ENCODE data around the gene PCDHA4.
A peak's percentile ranks its signal among the peaks of the same experiment; 100 is the strongest.
"Not testable (repeated sequence)": the region's sequence is repeated elsewhere in the genome, so short reads cannot be mapped to it uniquely, and the experiment has no call there.

The PCDHA4 gene

GRCh38 chr5:140806834-140807775 is at the start of gene PCDHA4:
TSS of gene PCDHA4 (plus strand) at chr5:140807068.
- TF ChIP-seq CTCF (IDR thresholded peaks at IDR 0.05; ENCODE audit: control insufficient read depth, insufficient read depth, low read depth, low read length, missing control alignments): peak; percentile 69
- DNase-seq (ENCODE audit: low read depth): no peak
- peak within 1 kb of the TSS; percentile 46 for H3K4me3 ChIP-seq (ENCODE audit: control insufficient read depth, low read depth, low read length)

GRCh38 chr5:140764177-140764973 is 42.5 kb upstream of the PCDHA4 start:
- TF ChIP-seq CTCF (IDR thresholded peaks at IDR 0.05; ENCODE audit: control insufficient read depth, insufficient read depth, low read depth, low read length, missing control alignments): no peak
- H3K4me3 ChIP-seq (ENCODE audit: control insufficient read depth, low read depth, low read length): no peak overlapping the region
- DNase-seq (ENCODE audit: low read depth): no peak

- DNase-seq (ENCODE audit: low read depth): no peak
- no peak for TF ChIP-seq CTCF (IDR thresholded peaks at IDR 0.05; ENCODE audit: control insufficient read depth, insufficient read depth, low read depth, low read length, missing control alignments)
- H3K4me3 ChIP-seq (ENCODE audit: control insufficient read depth, low read depth, low read length): no peak overlapping the region
Observed at GRCh38 chr5:140767444-140767843, 39.4 kb upstream of the PCDHA4 start.

GRCh38 chr5:140780512-140780911 is 26.4 kb upstream of the PCDHA4 start:
- TF ChIP-seq CTCF (IDR thresholded peaks at IDR 0.05; ENCODE audit: control insufficient read depth, insufficient read depth, low read depth, low read length, missing control alignments): no peak
- H3K4me3 ChIP-seq (ENCODE audit: control insufficient read depth, low read depth, low read length): no peak overlapping the region
- DNase-seq (ENCODE audit: low read depth): no peak

- DNase-seq (ENCODE audit: low read depth): no peak
- no peak within 1 kb of the TSS for H3K4me3 ChIP-seq (ENCODE audit: control insufficient read depth, low read depth, low read length)
- TF ChIP-seq CTCF (IDR thresholded peaks at IDR 0.05; ENCODE audit: control insufficient read depth, insufficient read depth, low read depth, low read length, missing control alignments): no peak
Observed at GRCh38 chr5:140785905-140786686, 20.8 kb upstream of the PCDHA4 start, which contains the start of gene PCDHA1. TSS of gene PCDHA1 (plus strand) at chr5:140786140.

- H3K4me3 ChIP-seq (ENCODE audit: control insufficient read depth, low read depth, low read length); DNase-seq (ENCODE audit: low read depth): not testable (repeated sequence)
Observed at GRCh38 chr5:140787422-140787821, 19.4 kb upstream of the PCDHA4 start.

GRCh38 chr5:140787849-140788504 is 18.9 kb upstream of the PCDHA4 start:
- not testable (repeated sequence) for H3K4me3 ChIP-seq (ENCODE audit: control insufficient read depth, low read depth, low read length); DNase-seq (ENCODE audit: low read depth)

All from AG09309 (cell line).